ENCODE measurements around the gene ECT2L. TPM values are rescaled to one million over a fixed set of nuclear protein-coding genes. Genes with fewer than 3 reads are reported as not detected.

ECT2L gene
- total RNA-seq, 4 donors from 2014 or later: 0.13 to 0.56 (median 0.23) TPM; not detected in 1

DNA sequence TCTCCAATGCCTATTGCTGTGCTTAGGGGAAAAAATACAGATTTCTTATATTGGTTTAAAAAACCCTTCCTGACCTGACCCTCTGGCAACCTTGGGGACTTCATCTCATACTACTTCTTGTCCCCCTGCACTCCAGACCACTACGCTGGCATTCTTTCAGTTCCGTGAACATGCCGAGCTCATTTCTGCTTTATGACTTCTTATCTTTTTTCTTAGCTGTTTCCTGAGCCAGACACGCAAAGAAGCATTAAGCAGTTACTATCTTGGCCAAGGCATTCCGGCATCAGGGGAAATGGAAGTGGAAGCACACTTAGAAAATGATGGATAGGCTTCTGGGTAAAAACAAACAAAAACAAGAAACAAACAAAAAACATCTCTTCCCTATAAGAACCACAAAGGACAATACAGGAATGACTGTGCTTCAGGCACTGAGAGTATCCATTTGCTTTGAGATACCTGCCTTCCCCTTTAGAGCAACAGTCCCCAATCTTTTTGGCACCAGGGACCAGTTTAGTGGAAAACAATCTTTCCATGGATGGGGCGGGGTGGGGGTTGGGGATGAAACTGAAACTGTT lies 26.7 kb upstream of the ECT2L start:
- H3K27ac ChIP-seq: no peak overlapping the region
- H3K4me1 ChIP-seq: peaks cover 9% of the 10 kb centered on the region
- H3K4me3 ChIP-seq: no peak overlapping the region
- H3K27me3 ChIP-seq: no peaks in the 10 kb centered on the region
- no peaks in the 10 kb centered on the region for H3K9me3 ChIP-seq
- no peaks in the 10 kb centered on the region for H3K36me3 ChIP-seq
- WGBS: 71% methylated on average over 6 of the region's 6 CpGs
- DNase-seq (ENCODE audit: low spot score in 2 of 2): no peak
- no peak for TF ChIP-seq EP300 (IDR thresholded peaks at IDR 0.05)
- TF ChIP-seq, protein P1, sequence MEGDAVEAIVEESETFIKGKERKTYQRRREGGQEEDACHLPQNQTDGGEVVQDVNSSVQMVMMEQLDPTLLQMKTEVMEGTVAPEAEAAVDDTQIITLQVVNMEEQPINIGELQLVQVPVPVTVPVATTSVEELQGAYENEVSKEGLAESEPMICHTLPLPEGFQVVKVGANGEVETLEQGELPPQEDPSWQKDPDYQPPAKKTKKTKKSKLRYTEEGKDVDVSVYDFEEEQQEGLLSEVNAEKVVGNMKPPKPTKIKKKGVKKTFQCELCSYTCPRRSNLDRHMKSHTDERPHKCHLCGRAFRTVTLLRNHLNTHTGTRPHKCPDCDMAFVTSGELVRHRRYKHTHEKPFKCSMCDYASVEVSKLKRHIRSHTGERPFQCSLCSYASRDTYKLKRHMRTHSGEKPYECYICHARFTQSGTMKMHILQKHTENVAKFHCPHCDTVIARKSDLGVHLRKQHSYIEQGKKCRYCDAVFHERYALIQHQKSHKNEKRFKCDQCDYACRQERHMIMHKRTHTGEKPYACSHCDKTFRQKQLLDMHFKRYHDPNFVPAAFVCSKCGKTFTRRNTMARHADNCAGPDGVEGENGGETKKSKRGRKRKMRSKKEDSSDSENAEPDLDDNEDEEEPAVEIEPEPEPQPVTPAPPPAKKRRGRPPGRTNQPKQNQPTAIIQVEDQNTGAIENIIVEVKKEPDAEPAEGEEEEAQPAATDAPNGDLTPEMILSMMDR (IDR thresholded peaks at IDR 0.05): no peak
- TF ChIP-seq POLR2AphosphoS5 (IDR thresholded peaks at IDR 0.05): no peak
- TF ChIP-seq POLR2A (IDR thresholded peaks at IDR 0.05): no peak

DNA sequence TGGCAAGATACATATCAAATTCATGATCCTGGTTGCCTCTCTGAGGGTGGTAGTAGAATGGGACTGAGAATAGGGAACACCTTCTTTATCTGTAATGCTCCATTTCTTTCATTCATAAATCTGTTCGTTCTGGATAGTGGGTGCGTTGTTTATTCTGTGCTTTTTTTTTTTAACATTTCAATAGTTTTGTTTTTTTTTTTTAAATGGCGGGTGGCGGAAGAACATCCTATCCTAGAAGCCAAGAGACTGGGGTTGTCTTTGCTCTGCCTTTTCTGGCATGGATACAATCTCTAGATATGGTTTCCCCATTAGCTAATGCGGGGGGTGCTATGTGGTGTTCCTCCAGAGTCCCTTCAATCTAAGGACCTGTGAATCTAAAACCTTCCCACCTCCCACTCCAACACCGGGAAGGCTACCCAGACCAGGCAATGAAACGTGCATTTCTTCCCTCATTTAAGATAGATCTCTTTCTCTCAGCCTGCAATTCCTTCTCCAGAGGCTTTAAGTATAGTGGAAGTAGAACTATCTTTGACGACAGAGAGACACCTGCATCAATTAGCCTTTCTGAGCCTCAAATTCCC lies 23.2 kb upstream of the ECT2L start:
- WGBS: 14% methylated on average over 8 of the region's 8 CpGs
- Histone ChIP-seq H3K4me3 (peak overlapping the region; percentile 64), H3K36me3 (peaks cover 10% of the 10 kb centered on the region), H3K9me3 (no peaks in the 10 kb centered on the region), H3K27me3 (no peaks in the 10 kb centered on the region), H3K27ac (peak overlapping the region; percentile 96), H3K4me1 (peaks cover 22% of the 10 kb centered on the region)
- no peak for TF ChIP-seq POLR2AphosphoS5 (IDR thresholded peaks at IDR 0.05)
- TF ChIP-seq, protein P1 (IDR thresholded peaks at IDR 0.05): no peak
- no peak for TF ChIP-seq POLR2A (IDR thresholded peaks at IDR 0.05)
- TF ChIP-seq EP300 (IDR thresholded peaks at IDR 0.05): no peak
- DNase-seq (ENCODE audit: low spot score in 2 of 2): no peak

DNA sequence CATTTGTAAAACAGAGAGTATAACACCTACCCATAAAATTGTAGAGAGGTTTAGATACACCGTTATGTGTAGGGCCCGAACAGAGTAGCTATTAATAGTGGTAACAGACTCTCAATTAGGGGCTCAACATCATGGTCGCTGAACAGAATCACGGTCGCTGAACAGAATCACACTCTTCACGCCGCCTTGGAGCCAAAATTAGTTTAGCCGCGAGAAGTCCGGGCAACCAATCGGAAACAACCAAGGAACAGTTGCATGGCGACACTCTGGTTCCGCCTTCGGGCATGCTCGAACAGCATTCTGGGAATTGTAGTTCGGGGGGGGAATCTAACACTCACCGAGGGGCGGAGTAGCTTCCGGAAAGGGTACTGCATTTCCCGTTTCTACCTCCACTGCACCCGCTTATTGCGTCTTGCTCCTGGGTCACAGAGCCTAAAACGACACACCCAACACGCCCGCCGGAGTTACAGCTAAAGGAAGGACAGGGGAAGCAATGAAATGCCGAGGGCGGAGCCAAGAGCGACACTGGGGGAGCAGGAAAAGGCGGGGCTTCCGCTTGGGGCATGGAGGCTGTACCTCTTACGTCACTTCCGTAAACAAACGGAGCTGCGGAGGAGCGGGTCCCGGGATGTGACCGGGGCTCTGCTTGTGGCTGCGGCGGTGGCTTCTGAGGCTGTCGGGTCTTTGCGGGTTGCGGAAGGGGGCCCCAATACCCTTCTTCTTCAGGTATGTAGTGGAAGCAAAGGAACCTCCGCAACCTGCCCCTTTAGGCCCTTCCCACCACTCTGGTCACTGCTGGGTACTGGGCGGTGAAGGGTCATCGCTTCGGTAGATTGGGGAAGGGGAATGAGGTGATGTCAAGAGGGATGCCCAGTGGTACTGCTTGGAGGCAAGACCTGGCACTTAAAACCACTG lies 22.5 kb upstream of the ECT2L start, which contains the start of gene CCDC28A:
Gene CCDC28A (plus strand): TSS at position 593 of the 915 bp plus-strand sequence. CDS start 2,352 bp downstream, outside the sequence.
- Histone ChIP-seq H3K27me3 (no peaks in the 10 kb centered on the region), H3K9me3 (no peaks in the 10 kb centered on the region), H3K4me3 (peak within 1 kb of the TSS; percentile 64), H3K4me1 (peaks cover 22% of the 10 kb centered on the region), H3K27ac (peak within 1 kb of the TSS; percentile 96), H3K36me3 (peaks cover 16% of the 10 kb centered on the region)
- DNase-seq (ENCODE audit: low spot score in 2 of 2): peak; percentile 97
- under 1% methylated on average over 42 of the region's 47 CpGs for WGBS
- TF ChIP-seq, protein P1 (IDR thresholded peaks at IDR 0.05): no peak
- TF ChIP-seq POLR2A (IDR thresholded peaks at IDR 0.05) (peak in 1 of 2 donors; percentile 52), EP300 (IDR thresholded peaks at IDR 0.05) (no peak), POLR2AphosphoS5 (IDR thresholded peaks at IDR 0.05) (peak in 1 of 3 donors; percentile 79)

DNA sequence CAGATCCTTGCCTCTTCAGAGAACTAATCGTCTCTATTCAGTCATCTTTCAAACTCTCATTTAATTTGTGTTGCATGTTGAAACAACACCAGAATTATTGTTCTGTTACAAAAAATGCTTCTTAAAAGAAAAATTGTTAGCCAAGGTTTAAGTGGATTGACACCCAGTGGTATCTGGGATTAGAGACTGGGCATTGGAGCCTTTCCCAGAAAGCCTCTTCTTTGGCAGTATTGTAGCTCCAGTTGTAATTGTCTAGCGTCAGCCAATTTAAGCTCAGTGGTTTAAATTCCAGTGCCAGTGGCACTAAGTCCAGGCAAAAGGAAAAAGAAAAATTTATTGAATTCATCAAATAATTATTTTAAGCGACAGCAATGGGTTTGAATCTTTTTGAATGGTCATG lies 21.5 kb upstream of the ECT2L start:
- Histone ChIP-seq H3K4me3 (peak overlapping the region; percentile 64), H3K9me3 (no peaks in the 10 kb centered on the region), H3K27ac (peak overlapping the region; percentile 96), H3K36me3 (peaks cover 19% of the 10 kb centered on the region), H3K27me3 (no peaks in the 10 kb centered on the region), H3K4me1 (peaks cover 22% of the 10 kb centered on the region)
- 22% methylated on average over 3 of the region's 3 CpGs for WGBS
- DNase-seq (ENCODE audit: low spot score in 2 of 2): no peak
- no peak for TF ChIP-seq POLR2A (IDR thresholded peaks at IDR 0.05)
- no peak for TF ChIP-seq POLR2AphosphoS5 (IDR thresholded peaks at IDR 0.05)
- TF ChIP-seq EP300 (IDR thresholded peaks at IDR 0.05): no peak
- TF ChIP-seq, protein P1 (IDR thresholded peaks at IDR 0.05): no peak

All from suprapubic skin (tissue), 4 donors.